Spleen (tissue), 11 donors: ENCODE results near the gene GM2A. TPM values are rescaled to one million over a fixed set of nuclear protein-coding genes. Genes with fewer than 3 reads are reported as not detected.

Experiments
- DNase-seq: peaks from one replicate; pipeline ENCODE4 v3.0.0-alpha.2; 2020
- H3K27ac ChIP-seq, 8 donors: fragments of 200-600 bp; sonication (generic) in 7 of 8; 1 replicate in 4 of 8; 2 replicates in 4 of 8; pipeline versions ENCODE4 v1.5.0 to v1.8.0; 2016 to 2021; ENCODE audit warnings: inconsistent platforms in 4 of 8, mild to moderate bottlenecking in 4 of 8, moderate library complexity in 1 of 8
- H3K27me3 ChIP-seq, 7 donors: fragments of 200-600 bp; sonication (generic) in 6 of 7; replicated peaks in 1 of 7; 1 replicate in 4 of 7; 2 replicates in 3 of 7; pipeline versions ENCODE4 v1.5.0 to v1.8.0; 2016 to 2021; ENCODE audit warnings: inconsistent platforms in 3 of 7, mild to moderate bottlenecking in 1 of 7
- H3K36me3 ChIP-seq, 6 donors: fragments of 200-600 bp; sonication (generic) in 5 of 6; 1 replicate in 4 of 6; 2 replicates in 2 of 6; pipeline versions ENCODE4 v1.5.0 to v1.8.0; 2016 to 2021; ENCODE audit warnings: inconsistent platforms in 2 of 6
- H3K4me1 ChIP-seq, 6 donors: fragments of 200-600 bp; sonication (generic) in 5 of 6; 1 replicate in 3 of 6; 2 replicates in 3 of 6; pipeline versions ENCODE4 v1.5.0 to v1.8.0; 2016 to 2021; ENCODE audit warnings: inconsistent platforms in 3 of 6
- H3K4me3 ChIP-seq, 8 donors: fragments of 200-600 bp; sonication (generic) in 7 of 8; 1 replicate in 4 of 8; 2 replicates in 4 of 8; pipeline versions ENCODE4 v1.5.0 to v1.8.0; 2016 to 2021; ENCODE audit warnings: inconsistent platforms in 4 of 8, mild to moderate bottlenecking in 4 of 8, moderate library complexity in 2 of 8
- H3K9me3 ChIP-seq, 8 donors: fragments of 200-600 bp; sonication (generic) in 7 of 8; 1 replicate in 4 of 8; 2 replicates in 4 of 8; pipeline versions ENCODE4 v1.5.0 to v1.8.0; 2016 to 2021; ENCODE audit warnings: inconsistent platforms in 4 of 8
- CTCF ChIP-seq, 11 experiments: fragments of 200-600 bp in 7 of 11; fragments of 450-650 bp in 4 of 11; sonication (generic) in 4 of 11; IDR thresholded peaks in 8 of 11; conservative IDR thresholded peaks in 3 of 11; 1 replicate in 7 of 11; 2 replicates in 4 of 11; pipeline versions ENCODE4 v1.4.0 to v1.8.0; 2016 to 2021; ENCODE audit warnings: antibody characterized with exemption in 11 of 11, inconsistent platforms in 4 of 11, mild to moderate bottlenecking in 1 of 11
- POLR2A ChIP-seq, 3 donors: fragments of 450-650 bp; IDR thresholded peaks; one replicate each; pipeline ENCODE4 v1.5.1; 2017; ENCODE audit warnings: antibody characterized with exemption in 3 of 3, mild to moderate bottlenecking in 1 of 3
- POLR2AphosphoS5 ChIP-seq, 3 donors: sonication (generic); formaldehyde crosslinking; IDR thresholded peaks; one replicate each; pipeline ENCODE4 v1.5.1; 2017; ENCODE audit warnings: antibody characterized with exemption in 3 of 3
- WGBS, 5 donors: extraction: QIAGEN DNeasy Blood & Tissue Kit in 3 of 5; methylation state at CpG; one replicate each; pipeline versions ENCODE4 v1.1.5 to v1.1.7; 2013 to 2018; 5-methylcytosine and 5-hydroxymethylcytosine counted together
- intact Hi-C: fragments of 100-400 bp; cut with DNase I; formaldehyde crosslinking; loops from one replicate; pipeline ENCODE4 v1.15.0; 2023; ENCODE audit warnings: low total_unique reads
- polyA plus RNA-seq, 3 donors: library from polyadenylated mRNA; stranded (reverse); fragments of 200-250 nt; gene quantifications; one replicate each; pipeline ENCODE4 v1.2.1, GENCODE V29; 2013
- total RNA-seq, 7 donors: library from RNA; depleted of rRNA in 3 of 7; stranded (reverse); fragments of >200 nt in 3 of 7; fragmentation: NEBNext Ultra II Directional in 4 of 7; extraction: Animal tissue kit (Norgen Biotek cat#: 25700) in 4 of 7; gene quantifications; one replicate each; pipeline versions ENCODE4 v1.1.0 to v1.2.1, GENCODE V29; 2016 to 2021
- donor health status: healthy with polysubstance abuse.
- donor health status: DM: no; HTN: no; CAD: no; lungs with moderate emphysema.
- donor health status: DM: no; HTN: no; CAD: no.
- donor health status: Bipolar disorder and iron deficiency.
- donor health status: healthy.
- donor health status: DM: no; HTN: no; CAD: no.
- donor health status: DM: yes; HTN: yes; CAD: no.

Gene GM2A
- total and polyA plus RNA-seq, 10 donors: 31.6 to 95.7 (median 71.4) TPM

DNA sequence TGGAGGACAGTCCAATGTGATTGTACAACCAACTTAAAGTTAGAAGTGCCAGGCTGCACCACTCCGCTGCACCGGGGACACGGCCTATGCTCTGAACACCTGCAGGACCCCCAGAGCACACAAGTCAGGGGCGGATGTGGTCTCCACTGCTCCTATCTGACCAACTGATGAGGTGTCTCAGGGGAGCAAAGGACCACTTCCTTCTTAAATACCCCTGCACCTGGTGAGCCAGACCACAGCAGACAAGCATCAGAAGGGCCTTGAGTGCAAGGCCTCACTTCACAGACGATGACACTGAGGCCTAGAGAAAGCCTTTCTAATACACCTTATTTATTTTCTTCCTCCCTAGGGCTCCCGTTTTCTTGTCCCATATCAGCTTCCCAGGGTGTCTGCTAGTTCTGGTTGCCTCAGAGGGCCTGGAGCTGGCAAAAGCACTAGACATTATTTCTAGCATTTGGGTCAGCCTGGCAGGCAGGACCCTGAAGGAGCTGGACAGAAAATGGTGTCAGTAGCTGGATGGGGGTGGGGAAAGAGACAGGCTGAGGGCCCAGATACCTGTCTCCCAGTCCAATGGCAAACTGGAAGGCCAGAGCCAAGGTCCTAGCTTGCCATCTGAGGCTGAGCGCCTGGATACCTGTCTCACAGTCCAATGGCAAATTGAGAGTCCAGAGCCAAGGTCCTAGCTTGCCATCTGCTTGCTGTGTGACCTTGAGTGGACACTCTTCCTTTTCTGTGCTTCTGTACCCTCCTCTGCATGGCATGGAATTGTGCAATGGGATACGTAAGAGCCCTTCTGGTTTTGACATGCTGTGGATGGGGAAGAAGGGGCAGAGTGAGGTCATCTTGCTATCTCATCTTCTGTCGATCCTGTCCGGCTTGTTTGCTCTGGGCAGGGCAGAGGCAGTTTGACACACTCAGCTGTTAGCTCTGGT, 38.1 kb upstream of the GM2A start:
- peaks cover 79 to 100% (median 100%) of the 10 kb centered on the region in 6 donors for H3K4me1 ChIP-seq

DNA sequence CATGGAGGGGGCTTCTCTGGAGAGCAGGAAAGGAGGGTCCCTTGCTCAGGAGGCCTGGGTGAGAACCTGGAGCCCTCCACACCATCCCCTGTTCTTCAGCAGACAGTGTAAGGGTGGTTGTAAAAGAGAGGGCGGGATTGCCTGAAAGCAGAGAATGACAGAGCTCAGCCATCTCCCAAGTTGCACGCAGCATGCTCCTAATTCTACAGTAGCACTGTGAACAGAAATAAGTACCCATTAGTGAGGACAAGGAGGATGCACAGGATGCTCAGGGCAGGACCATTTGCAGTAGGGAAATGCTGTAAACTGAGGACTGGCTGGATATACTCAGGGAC, 37.5 kb upstream of the GM2A start:
- DNase-seq: no peak
- TF ChIP-seq POLR2A (IDR thresholded peaks at IDR 0.05): no peak
- no peak for TF ChIP-seq POLR2AphosphoS5 (IDR thresholded peaks at IDR 0.05)
- TF ChIP-seq CTCF (IDR thresholded peaks at IDR 0.05 in 8 of 11, conservative IDR thresholded peaks at IDR 0.05 in 3 of 11): no peak
- Histone ChIP-seq H3K27ac (peak overlapping the region; percentile 84 to 98 (median 94)), H3K4me3 (peak overlapping the region in 1 of 8 donors; percentile 63), H3K4me1 (peaks cover 80 to 100% (median 100%) of the 10 kb centered on the region in 6 donors), H3K27me3 (no peaks in the 10 kb centered on the region), H3K9me3 (no peaks in the 10 kb centered on the region), H3K36me3 (peaks cover 0 to 51% (median 3%) of the 10 kb centered on the region in 6 donors)
- WGBS, 5 donors: 64 to 91% (median 81%) methylated on average over 2 of the region's 2 CpGs
- intact Hi-C loops: no loop called here

More for the DNA sequence above, 38.1 kb upstream of the GM2A start:
- peak overlapping the region; percentile 84 to 98 (median 94) for H3K27ac ChIP-seq
- H3K9me3 ChIP-seq: no peaks in the 10 kb centered on the region
- intact Hi-C loops: no loop called here
- DNase-seq: peak; percentile 94
- no peaks in the 10 kb centered on the region for H3K27me3 ChIP-seq
- 31 to 40% (median 34%) methylated on average over 7 to 10 of the region's 10 CpGs for WGBS, 5 donors
- peak overlapping the region in 5 of 8 donors; percentile 14 to 63 (median 36) for H3K4me3 ChIP-seq
- TF ChIP-seq POLR2A (IDR thresholded peaks at IDR 0.05) (no peak), POLR2AphosphoS5 (IDR thresholded peaks at IDR 0.05) (peak in 2 of 3 donors; percentile 63 to 86), CTCF (IDR thresholded peaks at IDR 0.05 in 8 of 11, conservative IDR thresholded peaks at IDR 0.05 in 3 of 11) (peak in 1 of 11 experiments; percentile 13)
- H3K36me3 ChIP-seq: peaks cover 0 to 45% (median 3%) of the 10 kb centered on the region in 6 donors

DNA sequence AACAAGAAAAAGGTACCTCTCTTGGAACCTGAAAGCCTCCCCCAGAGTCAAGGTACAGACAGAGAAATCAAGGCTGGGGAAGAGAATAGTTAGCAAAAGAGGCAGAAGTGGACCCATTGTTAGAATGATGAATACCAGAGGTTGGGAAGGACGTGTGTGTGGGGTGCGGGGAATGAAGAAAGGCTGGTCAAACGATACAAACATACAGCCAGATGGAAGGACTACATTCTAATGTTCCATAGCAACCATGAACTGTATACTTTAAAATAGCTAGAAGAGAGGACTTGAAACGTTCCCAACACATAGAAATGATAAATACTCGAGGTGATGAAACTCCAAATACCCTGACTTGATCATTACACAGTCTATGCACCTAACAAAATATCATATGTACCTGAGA, 36.2 kb upstream of the GM2A start:
- H3K4me1 ChIP-seq: peaks cover 81 to 100% (median 100%) of the 10 kb centered on the region in 6 donors
- no peak for TF ChIP-seq POLR2A (IDR thresholded peaks at IDR 0.05)
- no peak for TF ChIP-seq CTCF (IDR thresholded peaks at IDR 0.05 in 8 of 11, conservative IDR thresholded peaks at IDR 0.05 in 3 of 11)
- TF ChIP-seq POLR2AphosphoS5 (IDR thresholded peaks at IDR 0.05): no peak
- 78 to 85% (median 82%) methylated on average over 5 of the region's 5 CpGs for WGBS, 5 donors
- H3K9me3 ChIP-seq: no peaks in the 10 kb centered on the region
- DNase-seq: no peak
- intact Hi-C loops: no loop called here
- no peak overlapping the region for H3K4me3 ChIP-seq
- H3K27me3 ChIP-seq: no peaks in the 10 kb centered on the region
- peak overlapping the region in 7 of 8 donors; percentile 87 to 98 (median 95) for H3K27ac ChIP-seq
- H3K36me3 ChIP-seq: peaks cover 0 to 58% (median 3%) of the 10 kb centered on the region in 6 donors

- H3K4me3 ChIP-seq: no peak overlapping the region
- TF ChIP-seq POLR2A (IDR thresholded peaks at IDR 0.05): no peak
- no peak for TF ChIP-seq CTCF (IDR thresholded peaks at IDR 0.05 in 8 of 11, conservative IDR thresholded peaks at IDR 0.05 in 3 of 11)
- TF ChIP-seq POLR2AphosphoS5 (IDR thresholded peaks at IDR 0.05): peak in 1 of 3 donors; percentile 25
- no peaks in the 10 kb centered on the region for H3K9me3 ChIP-seq
- H3K27ac ChIP-seq: peak overlapping the region in 7 of 8 donors; percentile 50 to 98 (median 95)
- intact Hi-C loops: no loop called here
- H3K27me3 ChIP-seq: no peaks in the 10 kb centered on the region
- peaks cover 72 to 100% (median 99%) of the 10 kb centered on the region in 6 donors for H3K4me1 ChIP-seq
- 52 to 72% (median 69%) methylated on average over 6 of the region's 6 CpGs for WGBS, 5 donors
- peaks cover 0 to 59% (median 3%) of the 10 kb centered on the region in 6 donors for H3K36me3 ChIP-seq
- DNase-seq: no peak
Observed at GRCh38 chr5:151218177-151218576, 34.8 kb upstream of the GM2A start.
